ENCODE measurements around the gene DNMT3L.
"Not testable (repeated sequence)": the region's sequence is repeated elsewhere in the genome, so short reads cannot be mapped to it uniquely, and the experiment has no call there.

DNMT3L gene

DNA sequence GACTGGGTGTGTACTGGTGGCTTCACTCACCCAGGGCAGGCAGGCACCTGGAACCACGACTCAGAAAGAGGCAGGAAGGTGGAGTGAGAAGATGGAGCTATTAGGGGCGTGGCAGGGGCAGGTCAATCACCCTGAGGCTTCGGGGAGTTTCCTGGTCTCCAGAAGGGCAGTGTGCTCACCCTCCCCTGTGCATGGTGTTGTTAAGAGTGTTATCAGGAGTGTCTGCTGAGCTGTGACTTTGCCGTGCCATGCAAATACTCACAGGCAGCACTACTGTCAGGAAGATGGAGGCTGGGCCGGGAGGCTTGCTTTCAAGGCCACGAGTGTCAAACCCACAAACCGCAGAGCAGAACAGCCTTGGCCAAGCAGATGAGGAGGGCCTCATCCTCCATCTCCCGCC lies 43.2 kb downstream of the DNMT3L start:
- not testable (repeated sequence) for H3K4me1 ChIP-seq (ENCODE audit: control insufficient read depth, insufficient read depth, low read length); H3K9ac ChIP-seq (ENCODE audit: low read depth, low read length); H3K4me3 ChIP-seq (ENCODE audit: low read depth, low read length); H3K9me3 ChIP-seq (ENCODE audit: control insufficient read depth, insufficient read depth, low read length); H3K27me3 ChIP-seq (ENCODE audit: control insufficient read depth, insufficient read depth, low read length); H3K36me3 ChIP-seq (ENCODE audit: control insufficient read depth, insufficient read depth, low read length)

DNA sequence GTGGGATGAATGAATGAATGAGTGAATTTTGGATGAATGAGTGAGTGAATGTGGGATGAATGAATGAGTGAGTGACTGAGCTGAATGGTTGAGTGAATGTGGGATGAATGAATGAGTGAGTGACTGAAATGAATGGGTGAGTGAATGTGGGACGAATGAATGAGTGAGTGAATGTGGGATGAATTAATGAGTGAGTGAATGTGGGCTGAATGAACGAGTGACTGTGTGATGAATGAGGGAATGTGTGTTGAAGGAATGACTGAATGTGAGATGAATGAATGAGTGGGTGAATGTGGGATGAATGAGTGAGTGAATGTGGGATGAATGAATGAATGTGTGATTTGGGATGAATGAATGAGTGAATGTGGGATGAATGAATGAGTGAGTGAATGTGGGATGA lies 49.7 kb downstream of the DNMT3L start:
- not testable (repeated sequence) for H3K9me3 ChIP-seq (ENCODE audit: control insufficient read depth, insufficient read depth, low read length); H3K9ac ChIP-seq (ENCODE audit: low read depth, low read length); H3K36me3 ChIP-seq (ENCODE audit: control insufficient read depth, insufficient read depth, low read length); H3K4me3 ChIP-seq (ENCODE audit: low read depth, low read length); H3K4me1 ChIP-seq (ENCODE audit: control insufficient read depth, insufficient read depth, low read length); H3K27me3 ChIP-seq (ENCODE audit: control insufficient read depth, insufficient read depth, low read length)

DNA sequence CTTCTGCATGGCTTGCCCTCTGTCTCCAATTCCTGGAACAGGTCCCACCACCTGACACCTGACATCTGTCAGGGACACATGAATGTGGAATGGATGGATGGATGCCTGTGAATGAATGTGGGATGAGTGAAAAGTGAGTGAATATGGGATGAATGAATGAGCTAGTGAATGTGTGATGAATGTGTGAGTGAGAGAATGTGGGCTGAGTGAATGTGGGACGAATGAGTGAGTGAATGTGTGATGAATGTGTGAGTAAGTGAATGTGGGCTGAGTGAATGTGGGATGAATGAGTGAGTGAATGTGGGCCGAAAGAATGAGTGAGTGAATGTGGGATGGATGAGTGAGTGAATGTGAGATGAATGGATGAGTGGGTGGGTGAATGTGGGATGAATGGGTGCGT lies 50.1 kb downstream of the DNMT3L start:
- H3K27me3 ChIP-seq (ENCODE audit: control insufficient read depth, insufficient read depth, low read length); H3K9ac ChIP-seq (ENCODE audit: low read depth, low read length); H3K9me3 ChIP-seq (ENCODE audit: control insufficient read depth, insufficient read depth, low read length); H3K4me3 ChIP-seq (ENCODE audit: low read depth, low read length); H3K4me1 ChIP-seq (ENCODE audit: control insufficient read depth, insufficient read depth, low read length); H3K36me3 ChIP-seq (ENCODE audit: control insufficient read depth, insufficient read depth, low read length): not testable (repeated sequence)

DNA sequence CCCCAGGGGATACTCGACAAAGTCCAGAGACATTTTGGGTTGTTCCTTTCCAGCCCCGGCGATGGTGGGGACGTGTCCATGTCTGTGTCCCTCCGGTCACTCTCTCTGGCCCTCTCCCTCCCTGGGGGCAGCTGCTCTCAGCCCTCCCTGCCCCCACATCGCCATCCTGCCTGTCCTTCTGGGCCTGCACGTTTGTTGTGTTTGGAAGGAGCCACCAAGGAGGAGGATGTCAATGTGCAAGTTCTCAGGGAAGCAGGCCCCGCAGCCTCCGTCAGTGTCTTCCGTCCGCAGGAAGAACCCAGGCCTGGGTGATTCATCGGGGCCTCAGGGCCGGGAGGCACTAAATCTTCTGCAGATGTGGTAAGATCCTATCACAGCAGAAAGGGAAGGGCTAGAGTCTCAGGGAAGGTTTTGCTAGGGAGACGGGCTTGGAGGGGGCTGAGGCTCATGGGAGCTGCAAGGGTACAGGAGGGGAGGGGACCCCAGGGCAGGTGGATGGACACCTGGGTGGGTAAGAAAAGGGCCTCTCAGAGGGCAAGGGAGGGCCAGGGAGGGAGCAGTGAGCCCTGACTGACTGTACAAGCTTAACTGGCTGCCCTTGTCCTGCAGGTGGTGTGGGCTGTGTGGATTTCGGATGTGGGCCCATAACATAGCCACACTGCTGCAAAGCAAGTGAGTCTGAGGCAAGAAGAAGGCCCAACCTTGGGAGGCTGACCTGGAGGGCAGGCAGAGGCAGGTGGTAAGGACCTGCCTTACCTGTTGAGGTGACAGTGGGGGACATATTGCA lies 53.6 kb downstream of the DNMT3L start:
- H3K4me3 ChIP-seq (ENCODE audit: low read depth, low read length); H3K4me1 ChIP-seq (ENCODE audit: control insufficient read depth, insufficient read depth, low read length); H3K9ac ChIP-seq (ENCODE audit: low read depth, low read length); H3K9me3 ChIP-seq (ENCODE audit: control insufficient read depth, insufficient read depth, low read length); H3K27me3 ChIP-seq (ENCODE audit: control insufficient read depth, insufficient read depth, low read length); H3K36me3 ChIP-seq (ENCODE audit: control insufficient read depth, insufficient read depth, low read length): not testable (repeated sequence)

DNA sequence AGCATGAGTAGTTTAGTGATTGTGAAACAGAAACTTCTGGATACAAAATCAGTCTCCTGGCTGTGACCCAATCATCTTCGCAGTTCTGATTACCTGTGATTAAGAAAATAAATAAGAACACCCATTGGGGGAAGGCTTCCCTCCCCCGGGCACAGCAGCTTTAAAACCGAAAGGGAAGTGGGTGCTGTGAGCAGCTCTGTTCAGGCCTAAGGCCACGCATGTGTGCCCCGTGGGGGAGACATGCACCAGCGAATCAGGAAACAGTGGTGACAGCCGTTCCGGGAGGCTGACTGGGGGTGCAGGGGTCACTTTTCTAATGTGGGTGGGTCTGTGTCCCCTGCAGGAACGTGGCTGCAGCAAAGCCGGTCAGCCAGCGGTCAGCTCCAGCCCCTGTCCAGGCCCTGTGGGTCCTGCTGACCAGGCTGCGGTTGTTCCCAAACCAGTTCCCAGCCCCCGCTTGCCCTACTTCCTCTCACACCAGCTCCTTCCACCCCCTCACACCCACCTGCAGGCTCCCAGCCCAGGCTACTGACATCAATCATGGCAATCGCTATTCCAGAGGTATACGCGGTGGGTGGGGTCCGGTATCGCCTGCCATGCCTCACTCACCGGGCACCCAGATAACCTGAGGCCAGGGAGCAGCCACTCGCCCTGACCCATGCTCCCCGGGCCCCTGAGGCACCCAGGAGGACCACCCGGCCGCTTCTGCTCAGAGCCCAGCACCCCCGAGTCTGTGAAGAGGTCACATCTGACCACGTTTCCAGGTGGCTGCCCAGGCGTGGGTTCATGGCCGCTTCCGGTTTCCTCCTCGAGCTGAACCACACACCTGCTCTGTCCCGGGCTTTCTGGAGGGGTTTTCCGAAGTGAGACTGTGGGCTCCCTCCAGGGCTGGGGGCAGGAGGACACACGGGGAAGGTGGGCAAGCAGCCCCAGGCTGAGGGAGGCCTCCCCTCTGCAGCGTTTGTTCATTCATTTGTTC lies 54.7 kb downstream of the DNMT3L start:
- H3K36me3 ChIP-seq (ENCODE audit: control insufficient read depth, insufficient read depth, low read length); H3K4me1 ChIP-seq (ENCODE audit: control insufficient read depth, insufficient read depth, low read length); H3K9me3 ChIP-seq (ENCODE audit: control insufficient read depth, insufficient read depth, low read length); H3K4me3 ChIP-seq (ENCODE audit: low read depth, low read length); H3K27me3 ChIP-seq (ENCODE audit: control insufficient read depth, insufficient read depth, low read length); H3K9ac ChIP-seq (ENCODE audit: low read depth, low read length): not testable (repeated sequence)

DNA sequence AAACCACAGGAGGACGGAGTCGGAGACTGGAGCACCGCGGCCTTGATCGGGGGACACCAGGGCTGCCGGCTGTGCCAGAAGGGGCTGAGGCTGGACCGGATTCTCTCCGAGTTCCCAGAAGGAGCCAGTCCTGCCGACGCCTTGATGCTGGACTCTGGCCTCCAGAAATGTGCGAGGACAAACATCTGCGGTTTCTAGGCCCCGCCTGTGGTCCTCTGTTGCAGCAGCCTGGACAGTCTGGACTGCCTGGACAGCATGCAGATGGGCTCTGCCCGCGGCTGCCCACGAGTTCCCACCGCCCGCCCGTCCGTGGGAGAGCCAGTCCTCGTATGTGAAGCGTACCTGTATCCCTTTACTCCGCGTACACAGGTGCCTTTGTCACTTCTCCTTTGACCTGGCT lies 55.5 kb downstream of the DNMT3L start:
- H3K36me3 ChIP-seq (ENCODE audit: control insufficient read depth, insufficient read depth, low read length); H3K4me1 ChIP-seq (ENCODE audit: control insufficient read depth, insufficient read depth, low read length); H3K27me3 ChIP-seq (ENCODE audit: control insufficient read depth, insufficient read depth, low read length); H3K4me3 ChIP-seq (ENCODE audit: low read depth, low read length); H3K9ac ChIP-seq (ENCODE audit: low read depth, low read length); H3K9me3 ChIP-seq (ENCODE audit: control insufficient read depth, insufficient read depth, low read length): not testable (repeated sequence)

DNA sequence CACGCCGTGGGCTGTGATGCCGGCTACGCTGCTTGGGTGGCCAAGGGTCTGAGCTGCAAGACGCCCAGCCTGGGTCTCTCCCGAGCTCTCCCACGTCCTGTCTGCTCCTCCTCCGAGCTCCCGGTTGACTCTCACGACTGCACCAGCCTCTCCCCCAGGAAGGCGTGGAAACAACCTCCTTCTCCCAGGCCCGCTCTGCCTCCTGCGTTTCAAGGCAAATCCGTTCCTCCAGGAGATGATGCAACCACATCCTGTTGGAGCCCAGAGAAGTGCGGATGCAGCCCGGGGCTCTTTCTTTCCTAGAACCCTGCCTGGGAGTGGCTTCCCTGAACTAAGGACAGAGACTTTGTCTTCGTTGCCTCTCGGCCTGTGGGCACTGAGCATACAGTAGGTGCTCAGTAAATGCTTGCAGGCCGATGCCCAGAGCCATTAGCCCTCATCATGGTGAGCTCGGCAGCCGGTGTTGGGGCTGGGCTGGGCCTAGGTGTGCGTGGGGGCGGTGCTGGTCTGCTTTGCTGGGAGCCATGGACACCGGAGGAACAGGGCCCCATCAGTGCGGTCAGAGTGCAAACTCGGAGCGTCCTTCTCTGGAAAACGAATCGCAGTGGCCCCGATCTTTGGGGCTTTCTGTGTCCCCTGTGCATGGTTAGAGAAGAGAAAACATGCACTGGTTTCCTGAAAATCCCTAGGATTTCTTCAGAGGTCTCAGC lies 59.0 kb downstream of the DNMT3L start:
- H3K27me3 ChIP-seq (ENCODE audit: control insufficient read depth, insufficient read depth, low read length); H3K36me3 ChIP-seq (ENCODE audit: control insufficient read depth, insufficient read depth, low read length); H3K4me1 ChIP-seq (ENCODE audit: control insufficient read depth, insufficient read depth, low read length); H3K4me3 ChIP-seq (ENCODE audit: low read depth, low read length); H3K9ac ChIP-seq (ENCODE audit: low read depth, low read length); H3K9me3 ChIP-seq (ENCODE audit: control insufficient read depth, insufficient read depth, low read length): not testable (repeated sequence)

DNA sequence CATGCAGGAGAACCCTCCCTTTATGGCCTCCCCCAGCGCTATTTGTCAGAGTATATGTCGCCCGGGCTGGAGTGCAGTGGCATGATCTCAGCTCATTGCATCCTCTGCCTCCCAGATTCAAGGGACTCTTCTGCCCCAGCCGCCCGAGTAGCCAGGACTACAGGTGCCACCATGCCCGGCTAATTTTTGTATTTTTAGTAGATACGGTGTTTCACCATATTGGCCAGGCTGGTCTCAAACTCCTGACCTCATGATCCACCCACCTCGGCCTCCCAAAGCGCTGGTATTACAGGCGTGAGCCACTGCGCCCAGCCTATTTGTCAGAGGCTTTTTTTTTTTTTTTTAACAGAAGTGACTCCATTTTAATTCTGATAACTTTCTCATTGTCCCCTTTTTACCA lies 61.7 kb downstream of the DNMT3L start:
- H3K36me3 ChIP-seq (ENCODE audit: control insufficient read depth, insufficient read depth, low read length); H3K9me3 ChIP-seq (ENCODE audit: control insufficient read depth, insufficient read depth, low read length); H3K9ac ChIP-seq (ENCODE audit: low read depth, low read length); H3K4me1 ChIP-seq (ENCODE audit: control insufficient read depth, insufficient read depth, low read length); H3K27me3 ChIP-seq (ENCODE audit: control insufficient read depth, insufficient read depth, low read length); H3K4me3 ChIP-seq (ENCODE audit: low read depth, low read length): not testable (repeated sequence)

DNA sequence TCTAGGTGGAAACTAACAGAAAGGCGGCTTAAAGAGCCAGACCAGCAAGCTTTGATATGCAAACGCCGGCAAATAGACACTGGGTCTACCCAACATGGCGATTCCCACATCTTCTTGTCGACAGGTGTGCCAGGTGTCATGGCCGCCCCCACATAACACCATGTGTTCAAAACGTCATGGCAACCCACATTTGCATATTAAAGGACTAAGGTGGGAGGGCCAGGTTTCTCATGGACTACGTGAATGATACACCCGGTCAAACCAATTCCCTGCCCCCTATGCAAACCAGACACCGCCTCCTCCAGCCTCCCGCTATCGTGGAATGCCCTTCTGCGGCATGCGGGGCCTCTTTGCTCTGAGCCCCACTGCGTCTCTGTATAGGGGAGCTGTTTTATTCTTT lies 62.2 kb downstream of the DNMT3L start:
- H3K9me3 ChIP-seq (ENCODE audit: control insufficient read depth, insufficient read depth, low read length), result no peaks in the 10 kb centered on the region
- H3K27me3 ChIP-seq (ENCODE audit: control insufficient read depth, insufficient read depth, low read length), result no peaks in the 10 kb centered on the region
- no peak overlapping the region for H3K4me3 ChIP-seq (ENCODE audit: low read depth, low read length)
- no peaks in the 10 kb centered on the region for H3K4me1 ChIP-seq (ENCODE audit: control insufficient read depth, insufficient read depth, low read length)
- no peak overlapping the region for H3K9ac ChIP-seq (ENCODE audit: low read depth, low read length)
- no peaks in the 10 kb centered on the region for H3K36me3 ChIP-seq (ENCODE audit: control insufficient read depth, insufficient read depth, low read length)

DNA sequence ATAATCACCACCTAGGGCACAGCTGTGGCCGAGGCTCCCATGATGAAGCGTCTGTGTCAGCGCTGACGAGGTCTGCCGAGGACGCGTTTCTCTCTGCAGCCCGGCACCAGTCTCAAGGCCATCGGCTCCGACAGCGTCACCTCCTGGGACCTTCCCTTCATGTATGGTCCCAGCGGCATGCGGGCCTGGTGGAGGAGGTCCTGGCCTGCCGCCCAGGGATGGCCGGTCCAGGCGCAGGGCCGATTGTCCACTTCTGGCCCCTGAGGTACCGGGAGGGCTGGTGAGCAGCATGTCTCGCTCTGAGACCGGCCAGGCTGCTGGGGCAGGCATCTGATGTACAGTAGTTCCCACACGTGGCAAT lies 64.6 kb downstream of the DNMT3L start:
- H3K36me3 ChIP-seq (ENCODE audit: control insufficient read depth, insufficient read depth, low read length); H3K27me3 ChIP-seq (ENCODE audit: control insufficient read depth, insufficient read depth, low read length); H3K9me3 ChIP-seq (ENCODE audit: control insufficient read depth, insufficient read depth, low read length); H3K4me1 ChIP-seq (ENCODE audit: control insufficient read depth, insufficient read depth, low read length); H3K4me3 ChIP-seq (ENCODE audit: low read depth, low read length); H3K9ac ChIP-seq (ENCODE audit: low read depth, low read length): not testable (repeated sequence)
